GM12878 (cell line): Measurements from ENCODE around the gene USP4. TPM values are rescaled to one million over a fixed set of nuclear protein-coding genes. Genes with fewer than 3 reads are reported as not detected.

Experiments
- ATAC-seq: fragments of 200-7000 bp; cut with Tn5 transposase; 3 replicates; pipeline ENCODE4 v1.9.1; 2020; ENCODE audit warnings: mild to moderate bottlenecking, moderate library complexity
- BruUV-seq: library from RNA; stranded (reverse); fragments of 400-500 nt; replicated peaks from 2 replicates; lab custom pipeline; 2021; lab: Mats Ljungman, UMichigan
- CTCF ChIA-PET: fragments of 300-600 bp; sonication (Branson Sonifier 250); formaldehyde crosslinking; extraction: SDS; loops from one replicate; lab custom pipeline; 2021; ENCODE audit warnings: inconsistent platforms; lab: Yijun Ruan, JAX
- POLR2A ChIA-PET: fragments of 350-600 bp; formaldehyde crosslinking; extraction: SDS; loops from one replicate; lab custom pipeline; 2021; ENCODE audit warnings: inconsistent platforms; lab: Charles Lee
- RAD21 ChIA-PET: fragments of 300-600 bp; sonication (Branson Sonifier 250); formaldehyde crosslinking; loops from one replicate; lab custom pipeline; 2023; ENCODE audit warnings: antibody characterized with exemption; ENCODE audit not compliant: unreplicated experiment; lab: Charles Lee
- SMC1A ChIA-PET: fragments of 300-600 bp; sonication (Branson Sonifier 250); formaldehyde crosslinking; loops from one replicate; lab custom pipeline; 2023; ENCODE audit not compliant: unreplicated experiment, uncharacterized antibody; lab: Charles Lee
- DNase-seq: peaks from one replicate; pipeline ENCODE4 v3.0.0-alpha.2; 2011; ENCODE audit warnings: low read depth, low spot score
- FAIRE-seq: peaks from 3 replicates; lab custom pipeline; 2011; peaks lifted over from hg19 to GRCh38; lab: Jason Lieb, UNC
- H2AFZ ChIP-seq: 2 replicates; pipeline ENCODE4 v1.6.0; 2011; ENCODE audit warnings: low read depth, low read length, control low read depth; ENCODE audit not compliant: control insufficient read depth
- H3K27ac ChIP-seq: 2 replicates; pipeline ENCODE4 v1.5.1; 2011; ENCODE audit warnings: control low read depth; ENCODE audit not compliant: control insufficient read depth, insufficient read depth
- H3K27me3 ChIP-seq, 2 experiments: replicated peaks in 1 of 2; 2 replicates each; pipeline versions ENCODE4 v1.6.0 to v1.6.1; 2011; ENCODE audit warnings: low read length in 1 of 2; ENCODE audit not compliant: control insufficient read depth in 2 of 2, insufficient read depth in 2 of 2
- H3K36me3 ChIP-seq, 2 experiments: 2 replicates each; pipeline ENCODE4 v1.5.1; 2011; ENCODE audit warnings: low read length in 1 of 2; ENCODE audit not compliant: control insufficient read depth in 2 of 2, insufficient read depth in 2 of 2
- H3K4me1 ChIP-seq: 2 replicates; pipeline ENCODE4 v1.6.1; 2011; ENCODE audit warnings: mild to moderate bottlenecking, low read length, moderate library complexity, mixed read lengths; ENCODE audit not compliant: control insufficient read depth, insufficient read depth
- H3K4me2 ChIP-seq: 2 replicates; pipeline ENCODE4 v1.6.0; 2011; ENCODE audit warnings: control low read depth; ENCODE audit not compliant: control insufficient read depth, insufficient read depth
- H3K4me3 ChIP-seq: fragments of 200-600 bp; sonication (generic); 2 replicates; pipeline ENCODE4 v1.5.1; 2016
- H3K79me2 ChIP-seq: 2 replicates; pipeline ENCODE4 v1.6.0; 2011; ENCODE audit warnings: low read length; ENCODE audit not compliant: control insufficient read depth, insufficient read depth
- H3K9ac ChIP-seq: 2 replicates; pipeline ENCODE4 v1.8.0; 2011; ENCODE audit warnings: low read length, control low read depth, mixed read lengths; ENCODE audit not compliant: control insufficient read depth, insufficient read depth
- H3K9me3 ChIP-seq: replicated peaks from 3 replicates; pipeline ENCODE4 v1.5.1; 2011; ENCODE audit warnings: mild to moderate bottlenecking, low read length; ENCODE audit not compliant: control insufficient read depth, insufficient read depth
- H4K20me1 ChIP-seq: 2 replicates; pipeline ENCODE4 v1.6.0; 2011; ENCODE audit not compliant: control insufficient read depth, insufficient read depth
- BACH1 ChIP-seq: fragments of 450-650 bp; IDR thresholded peaks from 2 replicates; pipeline ENCODE4 v1.6.1; 2017; ENCODE audit warnings: mild to moderate bottlenecking, borderline replicate concordance
- BMI1 ChIP-seq: fragments of 450-650 bp; IDR thresholded peaks from 2 replicates; pipeline ENCODE4 v1.6.1; 2016; ENCODE audit warnings: mild to moderate bottlenecking, moderate library complexity, borderline replicate concordance
- CHD2 ChIP-seq: IDR thresholded peaks from 2 replicates; pipeline ENCODE4 v1.6.1; 2011; ENCODE audit warnings: low read depth, low read length, improper control_type of control experiment, borderline replicate concordance
- CREB1 ChIP-seq: IDR thresholded peaks from 2 replicates; pipeline ENCODE4 v1.6.1; 2012; ENCODE audit warnings: low read depth, mild to moderate bottlenecking, inconsistent platforms
- EED ChIP-seq: sonication (generic); IDR thresholded peaks from 2 replicates; pipeline ENCODE4 v1.6.1; 2016; ENCODE audit warnings: antibody characterized with exemption, low read depth
- EGR1 ChIP-seq, 2 experiments: IDR thresholded peaks; 1 replicate in 1 of 2; 2 replicates in 1 of 2; pipeline ENCODE4 v1.6.1; 2011 to 2012; ENCODE audit warnings: low read depth in 2 of 2, low read length in 2 of 2, borderline replicate concordance in 1 of 2, mild to moderate bottlenecking in 1 of 2, moderate library complexity in 1 of 2
- HDGF ChIP-seq: fragments of 450-650 bp; IDR thresholded peaks from 2 replicates; pipeline ENCODE4 v1.6.1; 2016; ENCODE audit warnings: antibody characterized with exemption
- IKZF2 ChIP-seq, 2 experiments: fragments of 450-650 bp; IDR thresholded peaks; 2 replicates each; pipeline ENCODE4 v1.6.1; 2017; ENCODE audit warnings: mild to moderate bottlenecking in 2 of 2, moderate library complexity in 2 of 2
- JUNB ChIP-seq: IDR thresholded peaks from 2 replicates; pipeline ENCODE4 v1.6.1; 2016; ENCODE audit warnings: antibody characterized with exemption, mild to moderate bottlenecking
- NR2C1 ChIP-seq: fragments of 450-650 bp; IDR thresholded peaks from 2 replicates; pipeline ENCODE4 v1.6.1; 2017; ENCODE audit warnings: antibody characterized with exemption, mild to moderate bottlenecking, moderate library complexity
- PBX3 ChIP-seq: IDR thresholded peaks from 2 replicates; pipeline ENCODE4 v1.6.1; 2011; ENCODE audit warnings: mild to moderate bottlenecking, low read depth, low read length, moderate library complexity; ENCODE audit not compliant: insufficient replicate concordance
- SREBF1 ChIP-seq: IDR thresholded peaks from 2 replicates; pipeline ENCODE4 v1.6.1; 2012; ENCODE audit warnings: mild to moderate bottlenecking, low read length
- SRF ChIP-seq, 2 experiments: IDR thresholded peaks; 2 replicates each; pipeline ENCODE4 v1.6.1; 2011; ENCODE audit warnings: low read depth in 2 of 2, low read length in 2 of 2, mild to moderate bottlenecking in 1 of 2, moderate library complexity in 1 of 2
- TCF7 ChIP-seq: IDR thresholded peaks from 2 replicates; pipeline ENCODE4 v1.6.1; 2014; ENCODE audit warnings: antibody characterized with exemption, borderline replicate concordance
- YY1 ChIP-seq: IDR thresholded peaks from 2 replicates; pipeline ENCODE4 v1.6.1; 2011; ENCODE audit warnings: low read depth, mild to moderate bottlenecking, low read length
- ZNF384 ChIP-seq: IDR thresholded peaks from 2 replicates; pipeline ENCODE4 v1.6.1; 2012; ENCODE audit warnings: low read depth, mild to moderate bottlenecking, low read length, improper control_type of control experiment, borderline replicate concordance
- WGBS: methylation state at CpG from one replicate; pipeline ENCODE4 v1.1.6; 2016; ENCODE audit warnings: low lambda C conversion rate; ENCODE audit not compliant: insufficient replicate concordance, insufficient coverage; ENCODE audit errors: missing lambda C conversion rate; 5-methylcytosine and 5-hydroxymethylcytosine counted together
- in situ Hi-C: fragments of 300-500 bp; cut with MboI; formaldehyde crosslinking; loops from 9 replicates; pipeline ENCODE4 v1.14.3; 2018; ENCODE audit warnings: mixed read lengths
- intact Hi-C: fragments of 100-400 bp; cut with micrococcal nuclease; formaldehyde crosslinking; loops from one replicate; pipeline ENCODE4 v1.14.2; 2022; ENCODE audit not compliant: unreplicated experiment
- polyA plus RNA-seq, 11 experiments: library from polyadenylated mRNA; depleted of rRNA in 4 of 11; unstranded in 6 of 11; stranded (reverse) in 5 of 11; fragments of >200 nt; fragmentation: Nextera tagmentation in 4 of 11; fragmentation: Illumina TruSeq in 1 of 11; extraction: Ambion mirVana in 4 of 11; extraction: Trizol in 1 of 11; gene quantifications; 1 replicate in 1 of 11; 2 replicates in 10 of 11; pipeline versions ENCODE4 v1.2.1 to v1.2.3, GENCODE V29; 2011 to 2016; ENCODE audit warnings: inconsistent platforms in 2 of 11, missing spikeins in 2 of 11, low read depth in 1 of 11
- total RNA-seq, 4 experiments: library from RNA; depleted of rRNA in 3 of 4; stranded (reverse); fragments of >200 nt in 3 of 4; fragmentation: Illumina TruSeq in 1 of 4; extraction: Trizol in 1 of 4; gene quantifications; 2 replicates each; pipeline versions ENCODE4 v1.2.1 to v1.2.3, GENCODE V29; 2013 to 2021
- TF ChIP-seq, protein P1 (sequence below): IDR thresholded peaks from 2 replicates; pipeline ENCODE4 v1.6.1; 2012; ENCODE audit warnings: low read length, inconsistent platforms
- TF ChIP-seq, protein P2 (sequence below): IDR thresholded peaks from 2 replicates; pipeline ENCODE4 v1.6.1; 2011; ENCODE audit warnings: low read depth, mild to moderate bottlenecking, low read length, moderate library complexity, borderline replicate concordance; ENCODE audit errors: extremely low read depth
- TF ChIP-seq, protein P3 (sequence below): fragments of 450-650 bp; formaldehyde crosslinking; IDR thresholded peaks from 2 replicates; pipeline ENCODE4 v1.4.0; 2020; ENCODE audit warnings: mild to moderate bottlenecking, moderate library complexity

The USP4 gene
- total and polyA plus RNA-seq, 10 of the 15 experiments (the other 5 are each of a cell fraction or from before 2014, with no cell fraction given) = 26.5 to 77.1 (median 66.0) TPM

DNA sequence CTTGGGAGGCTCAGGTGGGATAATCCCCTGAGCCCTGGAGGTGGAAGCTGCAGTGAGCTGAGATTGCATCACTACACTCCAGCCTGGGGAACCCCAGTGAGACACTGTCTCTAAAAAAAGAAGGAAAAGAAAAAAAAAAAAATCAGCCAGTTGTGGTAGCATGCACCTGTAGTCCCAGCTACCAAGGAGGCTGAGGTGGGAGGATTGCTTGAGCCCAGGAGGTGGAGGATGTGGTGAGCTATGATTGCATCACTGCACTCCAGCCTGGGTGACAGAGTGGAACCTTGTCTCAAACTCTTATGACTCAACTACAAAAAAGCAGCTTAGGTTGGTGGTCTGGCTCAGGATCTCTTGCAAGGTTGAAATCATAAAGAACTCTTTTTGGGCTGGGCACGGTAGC lies 37.6 kb upstream of the USP4 start:
- Histone ChIP-seq H2AFZ (no peak overlapping the region), H3K27ac (no peak overlapping the region), H3K79me2 (peaks cover 70% of the 10 kb centered on the region), H3K36me3 (peaks cover 10 to 15% of the 10 kb centered on the region in 2 experiments; a peak in 3 of 4 replicates), H3K4me2 (no peak overlapping the region), H3K9me3 (peaks cover 21% of the 10 kb centered on the region; the same call in 2 of the 3 replicates), H3K9ac (no peak overlapping the region), H3K27me3 (no peaks in the 10 kb centered on the region), H3K4me3 (no peak overlapping the region), H4K20me1 (no peaks in the 10 kb centered on the region), H3K4me1 (peaks cover 14% of the 10 kb centered on the region)
- ChIA-PET CTCF (no interaction called here), POLR2A (interaction anchor here (0.7 kb wide), 1 partner anchor 908 kb away, joined by 3 read pairs; no protein-coding TSS in a partner anchor), RAD21 (interaction anchor here (1.4 kb wide), 1 partner anchor 67 kb away, joined by 3 read pairs; no protein-coding TSS in a partner anchor), SMC1A (interaction anchor here (0.6 to 1.3 kb wide), 5 partner anchors 32 to 204 kb away, joined by 3 to 4 read pairs (median 3); partner anchors contain the start of genes TCTA and USP4)
- WGBS = 91% methylated on average over 1 of the region's 1 CpG
- in situ Hi-C loops (no loop called here), intact Hi-C loops (no loop called here)
- FAIRE-seq (no peak), DNase-seq (peak; percentile 42), ATAC-seq (peak; percentile 86)
- no TSS peak for BruUV-seq
- TF ChIP-seq, protein P1, sequence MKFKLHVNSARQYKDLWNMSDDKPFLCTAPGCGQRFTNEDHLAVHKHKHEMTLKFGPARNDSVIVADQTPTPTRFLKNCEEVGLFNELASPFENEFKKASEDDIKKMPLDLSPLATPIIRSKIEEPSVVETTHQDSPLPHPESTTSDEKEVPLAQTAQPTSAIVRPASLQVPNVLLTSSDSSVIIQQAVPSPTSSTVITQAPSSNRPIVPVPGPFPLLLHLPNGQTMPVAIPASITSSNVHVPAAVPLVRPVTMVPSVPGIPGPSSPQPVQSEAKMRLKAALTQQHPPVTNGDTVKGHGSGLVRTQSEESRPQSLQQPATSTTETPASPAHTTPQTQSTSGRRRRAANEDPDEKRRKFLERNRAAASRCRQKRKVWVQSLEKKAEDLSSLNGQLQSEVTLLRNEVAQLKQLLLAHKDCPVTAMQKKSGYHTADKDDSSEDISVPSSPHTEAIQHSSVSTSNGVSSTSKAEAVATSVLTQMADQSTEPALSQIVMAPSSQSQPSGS = peak; percentile 50; the same call in 1 of the 2 replicates
- TF ChIP-seq BMI1 = no peak
- TF ChIP-seq SREBF1 = no peak
- peak; percentile 53; the same call in 1 of the 2 replicates for TF ChIP-seq EED
- TF ChIP-seq CREB1 = peak; percentile 63; the same call in 1 of the 2 replicates
- TF ChIP-seq PBX3 = no peak
- no peak for TF ChIP-seq TCF7
- no peak for TF ChIP-seq HDGF
- no peak for TF ChIP-seq NR2C1
- TF ChIP-seq, protein P2, sequence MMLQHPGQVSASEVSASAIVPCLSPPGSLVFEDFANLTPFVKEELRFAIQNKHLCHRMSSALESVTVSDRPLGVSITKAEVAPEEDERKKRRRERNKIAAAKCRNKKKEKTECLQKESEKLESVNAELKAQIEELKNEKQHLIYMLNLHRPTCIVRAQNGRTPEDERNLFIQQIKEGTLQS = no peak
- no peak for TF ChIP-seq BACH1
- TF ChIP-seq IKZF2 (IDR thresholded peaks at IDR 0.05) = no peak; a peak in 1 of 4 replicates
- no peak for TF ChIP-seq CHD2
- TF ChIP-seq SRF (IDR thresholded peaks at IDR 0.05; ENCODE audit: low read depth in 2 of 2, low read length in 2 of 2) = no peak
- no peak for TF ChIP-seq YY1
- TF ChIP-seq, protein P3, sequence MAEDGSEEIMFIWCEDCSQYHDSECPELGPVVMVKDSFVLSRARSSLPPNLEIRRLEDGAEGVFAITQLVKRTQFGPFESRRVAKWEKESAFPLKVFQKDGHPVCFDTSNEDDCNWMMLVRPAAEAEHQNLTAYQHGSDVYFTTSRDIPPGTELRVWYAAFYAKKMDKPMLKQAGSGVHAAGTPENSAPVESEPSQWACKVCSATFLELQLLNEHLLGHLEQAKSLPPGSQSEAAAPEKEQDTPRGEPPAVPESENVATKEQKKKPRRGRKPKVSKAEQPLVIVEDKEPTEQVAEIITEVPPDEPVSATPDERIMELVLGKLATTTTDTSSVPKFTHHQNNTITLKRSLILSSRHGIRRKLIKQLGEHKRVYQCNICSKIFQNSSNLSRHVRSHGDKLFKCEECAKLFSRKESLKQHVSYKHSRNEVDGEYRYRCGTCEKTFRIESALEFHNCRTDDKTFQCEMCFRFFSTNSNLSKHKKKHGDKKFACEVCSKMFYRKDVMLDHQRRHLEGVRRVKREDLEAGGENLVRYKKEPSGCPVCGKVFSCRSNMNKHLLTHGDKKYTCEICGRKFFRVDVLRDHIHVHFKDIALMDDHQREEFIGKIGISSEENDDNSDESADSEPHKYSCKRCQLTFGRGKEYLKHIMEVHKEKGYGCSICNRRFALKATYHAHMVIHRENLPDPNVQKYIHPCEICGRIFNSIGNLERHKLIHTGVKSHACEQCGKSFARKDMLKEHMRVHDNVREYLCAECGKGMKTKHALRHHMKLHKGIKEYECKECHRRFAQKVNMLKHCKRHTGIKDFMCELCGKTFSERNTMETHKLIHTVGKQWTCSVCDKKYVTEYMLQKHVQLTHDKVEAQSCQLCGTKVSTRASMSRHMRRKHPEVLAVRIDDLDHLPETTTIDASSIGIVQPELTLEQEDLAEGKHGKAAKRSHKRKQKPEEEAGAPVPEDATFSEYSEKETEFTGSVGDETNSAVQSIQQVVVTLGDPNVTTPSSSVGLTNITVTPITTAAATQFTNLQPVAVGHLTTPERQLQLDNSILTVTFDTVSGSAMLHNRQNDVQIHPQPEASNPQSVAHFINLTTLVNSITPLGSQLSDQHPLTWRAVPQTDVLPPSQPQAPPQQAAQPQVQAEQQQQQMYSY (CRISPR knock-in tag) = no peak
- no peak for TF ChIP-seq EGR1 (IDR thresholded peaks at IDR 0.05; ENCODE audit: borderline replicate concordance in 1 of 2, low read depth in 2 of 2, low read length in 2 of 2)
- peak; percentile 36 for TF ChIP-seq JUNB
- TF ChIP-seq ZNF384 = no peak
